ENCODE results near the gene WNT4. TPM values are rescaled to one million over a fixed set of nuclear protein-coding genes. Genes with fewer than 3 reads are reported as not detected.

WNT4 gene
- total RNA-seq, 1 donor from 2014 or later: 0.05 TPM

GRCh38 chr1:22108339-22109105 is 34.4 kb downstream of the WNT4 start:
- H3K27me3 Mint-ChIP-seq (ENCODE audit: low read depth): no peaks in the 10 kb centered on the region
- no peak for DNase-seq (ENCODE audit: low spot score)
- no peak overlapping the region for H3K4me3 Mint-ChIP-seq (ENCODE audit: unreplicated experiment)
- H3K36me3 Mint-ChIP-seq (ENCODE audit: low read depth): peaks cover 9% of the 10 kb centered on the region
- H3K4me1 Mint-ChIP-seq (ENCODE audit: low read depth): peaks cover 26% of the 10 kb centered on the region
- H3K9me3 Mint-ChIP-seq (ENCODE audit: low read depth): no peaks in the 10 kb centered on the region
- TF ChIP-seq, protein P1, sequence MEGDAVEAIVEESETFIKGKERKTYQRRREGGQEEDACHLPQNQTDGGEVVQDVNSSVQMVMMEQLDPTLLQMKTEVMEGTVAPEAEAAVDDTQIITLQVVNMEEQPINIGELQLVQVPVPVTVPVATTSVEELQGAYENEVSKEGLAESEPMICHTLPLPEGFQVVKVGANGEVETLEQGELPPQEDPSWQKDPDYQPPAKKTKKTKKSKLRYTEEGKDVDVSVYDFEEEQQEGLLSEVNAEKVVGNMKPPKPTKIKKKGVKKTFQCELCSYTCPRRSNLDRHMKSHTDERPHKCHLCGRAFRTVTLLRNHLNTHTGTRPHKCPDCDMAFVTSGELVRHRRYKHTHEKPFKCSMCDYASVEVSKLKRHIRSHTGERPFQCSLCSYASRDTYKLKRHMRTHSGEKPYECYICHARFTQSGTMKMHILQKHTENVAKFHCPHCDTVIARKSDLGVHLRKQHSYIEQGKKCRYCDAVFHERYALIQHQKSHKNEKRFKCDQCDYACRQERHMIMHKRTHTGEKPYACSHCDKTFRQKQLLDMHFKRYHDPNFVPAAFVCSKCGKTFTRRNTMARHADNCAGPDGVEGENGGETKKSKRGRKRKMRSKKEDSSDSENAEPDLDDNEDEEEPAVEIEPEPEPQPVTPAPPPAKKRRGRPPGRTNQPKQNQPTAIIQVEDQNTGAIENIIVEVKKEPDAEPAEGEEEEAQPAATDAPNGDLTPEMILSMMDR (IDR thresholded peaks at IDR 0.05): no peak
- no peak overlapping the region for H3K27ac Mint-ChIP-seq (ENCODE audit: unreplicated experiment)

DNA sequence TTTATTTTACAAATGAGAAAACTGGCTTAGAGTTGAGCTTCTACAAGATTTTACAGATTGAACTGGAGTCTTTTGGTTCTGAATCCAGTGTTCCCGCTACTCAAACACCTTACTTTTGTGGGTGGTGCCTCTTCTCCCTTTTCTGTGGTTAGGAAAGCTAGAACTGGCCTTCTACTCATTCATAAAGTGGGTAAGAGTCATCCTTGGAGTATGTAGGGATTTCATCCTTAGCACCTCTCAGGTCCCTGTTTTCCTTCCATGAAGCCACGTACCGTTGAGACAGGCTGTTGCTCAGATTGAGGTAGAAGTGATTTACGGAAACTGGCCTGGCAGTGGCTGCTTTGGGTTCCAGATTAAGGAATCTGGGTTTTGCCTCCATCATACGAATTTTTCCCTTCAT is 35.8 kb downstream of the WNT4 start:
- TF ChIP-seq, protein P1 (IDR thresholded peaks at IDR 0.05): no peak
- peaks cover 8% of the 10 kb centered on the region for H3K36me3 Mint-ChIP-seq (ENCODE audit: low read depth)
- no peak overlapping the region for H3K4me3 Mint-ChIP-seq (ENCODE audit: unreplicated experiment)
- H3K4me1 Mint-ChIP-seq (ENCODE audit: low read depth): peaks cover 21% of the 10 kb centered on the region
- no peak for DNase-seq (ENCODE audit: low spot score)
- no peaks in the 10 kb centered on the region for H3K27me3 Mint-ChIP-seq (ENCODE audit: low read depth)
- no peak overlapping the region for H3K27ac Mint-ChIP-seq (ENCODE audit: unreplicated experiment)
- no peaks in the 10 kb centered on the region for H3K9me3 Mint-ChIP-seq (ENCODE audit: low read depth)

GRCh38 chr1:22105611-22106207 is 37.2 kb downstream of the WNT4 start:
- H3K4me3 Mint-ChIP-seq (ENCODE audit: unreplicated experiment): no peak overlapping the region
- H3K27me3 Mint-ChIP-seq (ENCODE audit: low read depth): no peaks in the 10 kb centered on the region
- H3K36me3 Mint-ChIP-seq (ENCODE audit: low read depth): peaks cover 6% of the 10 kb centered on the region
- no peak for DNase-seq (ENCODE audit: low spot score)
- no peak overlapping the region for H3K27ac Mint-ChIP-seq (ENCODE audit: unreplicated experiment)
- peaks cover 11% of the 10 kb centered on the region for H3K4me1 Mint-ChIP-seq (ENCODE audit: low read depth)
- no peaks in the 10 kb centered on the region for H3K9me3 Mint-ChIP-seq (ENCODE audit: low read depth)
- TF ChIP-seq, protein P1 (IDR thresholded peaks at IDR 0.05): peak; percentile 87

DNA sequence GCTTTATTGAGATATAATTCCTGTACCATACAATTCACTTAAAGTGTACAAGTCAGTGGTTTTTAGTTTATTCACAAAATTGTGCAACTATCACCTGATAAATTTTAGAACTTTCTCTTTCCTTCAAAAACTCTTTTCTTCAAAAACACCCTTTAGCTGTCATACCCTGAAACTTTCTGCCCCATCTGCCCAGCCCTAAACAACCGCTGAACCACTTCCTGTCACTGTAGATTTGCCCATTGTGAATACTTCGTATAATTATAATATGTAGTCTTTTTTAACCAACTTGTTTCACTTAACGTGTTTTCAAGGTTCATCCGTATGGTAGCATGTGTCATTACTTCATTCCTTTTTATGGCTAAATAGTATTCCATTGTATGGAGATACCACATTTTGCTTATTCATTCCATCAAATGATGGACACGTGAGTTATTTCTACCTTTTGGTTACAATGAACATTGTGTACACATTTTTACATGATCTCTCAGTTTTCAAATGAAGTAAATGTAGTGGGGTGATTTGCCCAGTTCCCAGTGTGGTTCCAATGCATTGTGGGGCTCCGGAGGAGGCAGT is 37.9 kb downstream of the WNT4 start:
- Mint-ChIP-seq H3K9me3 (ENCODE audit: low read depth) (no peaks in the 10 kb centered on the region), H3K27ac (ENCODE audit: unreplicated experiment) (peak overlapping the region; percentile 58), H3K4me1 (ENCODE audit: low read depth) (peaks cover 11% of the 10 kb centered on the region), H3K36me3 (ENCODE audit: low read depth) (peaks cover 6% of the 10 kb centered on the region), H3K4me3 (ENCODE audit: unreplicated experiment) (no peak overlapping the region), H3K27me3 (ENCODE audit: low read depth) (no peaks in the 10 kb centered on the region)
- TF ChIP-seq, protein P1 (IDR thresholded peaks at IDR 0.05): no peak
- no peak for DNase-seq (ENCODE audit: low spot score)

DNA sequence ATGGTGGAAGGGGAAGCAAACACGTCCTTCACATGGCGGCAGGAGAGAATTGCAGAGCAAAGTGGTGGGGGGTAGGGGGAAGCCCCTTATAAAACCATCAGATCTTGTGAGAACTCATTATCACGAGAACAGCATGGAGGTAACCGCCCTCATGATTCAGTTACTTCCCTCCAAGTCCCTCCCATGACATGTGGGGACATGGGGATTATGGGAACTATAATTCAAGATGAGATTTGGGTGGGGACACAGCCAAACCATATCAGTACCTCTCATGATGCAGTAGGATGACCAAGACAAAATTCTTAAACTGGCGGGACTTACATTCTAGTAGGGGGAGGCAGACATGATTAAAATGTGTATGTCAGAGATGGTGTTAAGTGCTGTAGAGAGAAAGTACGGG is 38.8 kb downstream of the WNT4 start:
- peak overlapping the region; percentile 53 for H3K27ac Mint-ChIP-seq (ENCODE audit: unreplicated experiment)
- TF ChIP-seq, protein P1 (IDR thresholded peaks at IDR 0.05): no peak
- H3K4me3 Mint-ChIP-seq (ENCODE audit: unreplicated experiment): no peak overlapping the region
- H3K9me3 Mint-ChIP-seq (ENCODE audit: low read depth): no peaks in the 10 kb centered on the region
- H3K4me1 Mint-ChIP-seq (ENCODE audit: low read depth): peaks cover 11% of the 10 kb centered on the region
- DNase-seq (ENCODE audit: low spot score): no peak
- no peaks in the 10 kb centered on the region for H3K27me3 Mint-ChIP-seq (ENCODE audit: low read depth)
- H3K36me3 Mint-ChIP-seq (ENCODE audit: low read depth): peaks cover 6% of the 10 kb centered on the region
